CD4-positive, alpha-beta T cell (primary cell): ENCODE data around the gene OR1E2. TPM values are rescaled to one million over a fixed set of nuclear protein-coding genes. Genes with fewer than 3 reads are reported as not detected.
"Not testable (repeated sequence)": the region's sequence is repeated elsewhere in the genome, so short reads cannot be mapped to it uniquely, and the experiment has no call there.

ENCODE experiments used
- ATAC-seq: fragments of 200-7000 bp; cut with Tn5 transposase; one replicate; pipeline ENCODE4 v1.10.0; 2022; ENCODE audit warnings: mild to moderate bottlenecking; ENCODE audit not compliant: poor library complexity
- CTCF ChIA-PET: fragments of 350-600 bp; sonication (Branson Sonifier 250); formaldehyde crosslinking; loops from one replicate; lab custom pipeline; 2021; ENCODE audit warnings: antibody characterized with exemption, inconsistent platforms; lab: Charles Lee
- POLR2A ChIA-PET: fragments of 350-600 bp; sonication (Branson Sonifier 250); formaldehyde crosslinking; loops from one replicate; lab custom pipeline; 2021; ENCODE audit warnings: antibody characterized with exemption, inconsistent platforms; lab: Charles Lee
- DNase-seq, 14 experiments: peaks; one replicate each; pipeline ENCODE4 v3.0.0-alpha.2; 2013 to 2020; ENCODE audit warnings: mixed read lengths in 2 of 14
- H3K27ac ChIP-seq, 2 donors: one replicate each; pipeline versions ENCODE4 v1.5.1 to v1.7.0; 2013; ENCODE audit warnings: low read length in 2 of 2, low read depth in 1 of 2, mild to moderate bottlenecking in 1 of 2
- H3K27me3 ChIP-seq, 2 experiments: 1 replicate in 1 of 2; 2 replicates in 1 of 2; pipeline versions ENCODE4 v1.6.1 to v1.7.0; 2013; ENCODE audit warnings: low read length in 2 of 2, control low read depth in 1 of 2, mild to moderate bottlenecking in 1 of 2, moderate library complexity in 1 of 2; ENCODE audit not compliant: insufficient read depth in 2 of 2, control insufficient read depth in 1 of 2
- H3K36me3 ChIP-seq: one replicate; pipeline ENCODE4 v1.6.1; 2013; ENCODE audit warnings: low read length, control low read depth; ENCODE audit not compliant: insufficient read depth
- H3K4me1 ChIP-seq: one replicate; pipeline ENCODE4 v1.6.1; 2013; ENCODE audit warnings: low read length, control low read depth; ENCODE audit not compliant: insufficient read depth
- H3K4me3 ChIP-seq: one replicate; pipeline ENCODE4 v1.5.1; 2013; ENCODE audit warnings: mild to moderate bottlenecking, low read length, moderate library complexity
- H3K9me3 ChIP-seq, 2 experiments: 1 replicate in 1 of 2; 2 replicates in 1 of 2; pipeline versions ENCODE4 v1.6.1 to v1.7.0; 2013; ENCODE audit warnings: low read length in 2 of 2, mild to moderate bottlenecking in 2 of 2, control low read depth in 1 of 2, moderate library complexity in 1 of 2; ENCODE audit not compliant: control insufficient read depth in 1 of 2, insufficient read depth in 1 of 2
- H3K27ac Mint-ChIP-seq: one replicate; pipeline ENCODE4 v1.8.0; 2020; ENCODE audit warnings: mixed read lengths
- H3K27me3 Mint-ChIP-seq: one replicate; pipeline ENCODE4 v1.8.0; 2021; ENCODE audit warnings: mixed read lengths
- H3K36me3 Mint-ChIP-seq: one replicate; pipeline ENCODE4 v1.8.0; 2021; ENCODE audit warnings: low read depth, mixed read lengths
- H3K4me1 Mint-ChIP-seq: one replicate; pipeline ENCODE4 v1.8.0; 2021; ENCODE audit warnings: low read depth, mixed read lengths
- H3K4me3 Mint-ChIP-seq: one replicate; pipeline ENCODE4 v1.8.0; 2020; ENCODE audit warnings: mild to moderate bottlenecking, mixed read lengths
- H3K9me3 Mint-ChIP-seq: one replicate; pipeline ENCODE4 v1.8.0; 2020; ENCODE audit warnings: mixed read lengths
- CTCF ChIP-seq: fragments of 200-600 bp; IDR thresholded peaks from one replicate; pipeline ENCODE4 v1.8.0; 2022; ENCODE audit warnings: antibody characterized with exemption, mild to moderate bottlenecking
- intact Hi-C, 2 experiments: fragments of 100-400 bp; cut with DNase I in 1 of 2; cut with micrococcal nuclease in 1 of 2; formaldehyde crosslinking; loops; one replicate each; pipeline versions ENCODE4 v1.15.1 to v1.9.0; 2023 to 2025; cut with DNase I, micrococcal nuclease
- total RNA-seq, 174 experiments: library from RNA in 2 of 174; stranded (reverse) in 2 of 174; gene quantifications; one replicate each; pipeline ENCODE4 v1.2.3 and lab custom pipeline; 2021 to 2026

OR1E2 gene
- total RNA-seq, 2 experiments from 2014 or later, result not detected

GRCh38 chr17:3438368-3438767, 4.7 kb upstream of the OR1E2 start:
- Mint-ChIP-seq H3K4me3 (no peak overlapping the region), H3K36me3 (no peaks in the 10 kb centered on the region), H3K27ac (no peak overlapping the region), H3K4me1 (no peaks in the 10 kb centered on the region), H3K9me3 (peaks cover 1% of the 10 kb centered on the region), H3K27me3 (peaks cover 52% of the 10 kb centered on the region)
- CTCF ChIA-PET, result no interaction called here
- DNase-seq, result no peak
- intact Hi-C loops, result no loop called here
- ATAC-seq, result no peak
- TF ChIP-seq CTCF, result no peak
- no peaks in the 10 kb centered on the region for H3K9me3 ChIP-seq
- POLR2A ChIA-PET, result no interaction called here
- no peaks in the 10 kb centered on the region for H3K4me1 ChIP-seq
- no peak overlapping the region for H3K4me3 ChIP-seq
- H3K36me3 ChIP-seq, result no peaks in the 10 kb centered on the region
- no peak overlapping the region for H3K27ac ChIP-seq
- H3K27me3 ChIP-seq, result peaks cover 2 to 6% of the 10 kb centered on the region in 2 experiments

- H3K4me3 ChIP-seq, H3K27ac Mint-ChIP-seq, ATAC-seq, POLR2A ChIA-PET, H3K27me3 ChIP-seq, CTCF ChIA-PET, H3K9me3 ChIP-seq, H3K36me3 ChIP-seq, H3K4me1 ChIP-seq, H3K4me3 Mint-ChIP-seq, H3K36me3 Mint-ChIP-seq, H3K4me1 Mint-ChIP-seq, H3K9me3 Mint-ChIP-seq, intact Hi-C loops, H3K27ac ChIP-seq: not testable (repeated sequence)
- peaks cover 39% of the 10 kb centered on the region for H3K27me3 Mint-ChIP-seq
- DNase-seq, result peak in 4 of 14 experiments; percentile 2 to 20 (median 14)
These were observed 426 bp downstream of the OR1E2 start for GRCh38 chr17:3433215-3433614.

GRCh38 chr17:3418222-3418621, 15.4 kb downstream of the OR1E2 start:
- Mint-ChIP-seq H3K4me3 (no peak overlapping the region), H3K36me3 (no peaks in the 10 kb centered on the region), H3K27ac (no peak overlapping the region), H3K4me1 (no peaks in the 10 kb centered on the region), H3K27me3 (peaks cover 15% of the 10 kb centered on the region), H3K9me3 (no peaks in the 10 kb centered on the region)
- ChIA-PET CTCF (no interaction called here), POLR2A (no interaction called here)
- Histone ChIP-seq H3K36me3 (no peaks in the 10 kb centered on the region), H3K27me3 (peaks cover 3 to 4% of the 10 kb centered on the region in 2 experiments), H3K4me3 (no peak overlapping the region), H3K4me1 (no peaks in the 10 kb centered on the region), H3K9me3 (no peaks in the 10 kb centered on the region), H3K27ac (no peak overlapping the region)
- TF ChIP-seq CTCF, result no peak
- no peak for ATAC-seq
- DNase-seq, result no peak
- intact Hi-C loops, result loop anchor here in 1 of 2 experiments (10.0 kb wide), 1 partner anchor 133 kb away; no protein-coding TSS in a partner anchor

DNA sequence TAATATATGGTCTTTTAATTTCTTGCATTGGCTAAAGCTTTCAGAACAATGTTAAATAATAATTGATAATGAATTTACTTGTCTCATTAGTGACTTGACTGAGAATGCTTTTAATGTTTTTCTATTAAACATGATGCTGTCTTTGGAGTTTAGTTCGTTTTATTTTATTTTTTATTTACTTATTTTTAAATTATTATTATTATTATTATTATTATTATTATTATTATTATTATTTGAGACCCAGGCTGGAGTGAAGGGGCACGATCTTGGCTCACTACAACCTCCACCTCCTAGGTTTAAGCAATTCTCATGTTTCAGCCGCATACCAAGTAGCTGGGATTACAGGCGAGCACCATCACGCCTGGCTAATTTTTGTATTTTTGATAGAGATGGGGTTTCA, 18.0 kb downstream of the OR1E2 start:
- Mint-ChIP-seq H3K36me3 (no peaks in the 10 kb centered on the region), H3K4me1 (no peaks in the 10 kb centered on the region), H3K27ac (no peak overlapping the region), H3K9me3 (no peaks in the 10 kb centered on the region), H3K4me3 (no peak overlapping the region), H3K27me3 (peaks cover 20% of the 10 kb centered on the region)
- CTCF ChIA-PET, result no interaction called here
- ATAC-seq (no peak), DNase-seq (no peak)
- Histone ChIP-seq H3K4me1 (no peaks in the 10 kb centered on the region), H3K27ac (no peak overlapping the region), H3K4me3 (no peak overlapping the region), H3K9me3 (no peaks in the 10 kb centered on the region), H3K36me3 (no peaks in the 10 kb centered on the region), H3K27me3 (peaks cover 2 to 3% of the 10 kb centered on the region in 2 experiments)
- POLR2A ChIA-PET, result no interaction called here
- TF ChIP-seq CTCF, result no peak
- intact Hi-C loops, result loop anchor here in 1 of 2 experiments (10.0 kb wide), 1 partner anchor 131 kb away; no protein-coding TSS in a partner anchor

DNA sequence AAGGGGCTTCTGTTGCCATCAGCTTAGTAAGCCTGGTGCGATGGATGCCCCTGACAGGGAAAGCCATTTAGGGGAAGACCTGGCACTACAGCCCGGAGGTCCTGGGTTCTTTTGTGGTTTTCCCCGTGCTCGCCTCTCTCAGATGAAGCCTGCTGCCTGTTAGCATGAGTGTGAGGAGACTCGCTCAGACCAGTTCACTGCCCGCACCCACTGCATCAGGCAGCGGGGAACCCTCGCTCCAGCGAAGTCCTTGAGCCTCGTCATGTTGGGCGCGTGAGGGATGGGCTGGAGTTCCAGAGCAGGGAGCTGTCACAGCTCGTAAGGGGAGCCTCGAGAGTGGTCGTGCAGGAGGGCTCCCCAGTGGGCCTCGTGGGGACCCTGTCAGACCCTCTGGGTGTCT, 21.4 kb downstream of the OR1E2 start:
- H3K36me3 Mint-ChIP-seq, H3K36me3 ChIP-seq, H3K4me3 ChIP-seq, H3K27ac Mint-ChIP-seq, H3K27ac ChIP-seq, CTCF ChIA-PET, H3K4me1 Mint-ChIP-seq, POLR2A ChIA-PET, H3K4me3 Mint-ChIP-seq, H3K4me1 ChIP-seq, ATAC-seq, H3K27me3 ChIP-seq, DNase-seq: not testable (repeated sequence)
- peaks cover 36% of the 10 kb centered on the region for H3K27me3 Mint-ChIP-seq
- intact Hi-C loops, result loop anchor here in 1 of 2 experiments (10.0 kb wide), 1 partner anchor 127 kb away; no protein-coding TSS in a partner anchor
- H3K9me3 Mint-ChIP-seq, result peaks cover 13% of the 10 kb centered on the region
- H3K9me3 ChIP-seq, result peaks cover 5 to 15% of the 10 kb centered on the region in 2 experiments
